Measurements from ENCODE around the gene RFC5.
"Not testable (repeated sequence)": the region's sequence is repeated elsewhere in the genome, so short reads cannot be mapped to it uniquely, and the experiment has no call there.

The RFC5 gene, protein sequence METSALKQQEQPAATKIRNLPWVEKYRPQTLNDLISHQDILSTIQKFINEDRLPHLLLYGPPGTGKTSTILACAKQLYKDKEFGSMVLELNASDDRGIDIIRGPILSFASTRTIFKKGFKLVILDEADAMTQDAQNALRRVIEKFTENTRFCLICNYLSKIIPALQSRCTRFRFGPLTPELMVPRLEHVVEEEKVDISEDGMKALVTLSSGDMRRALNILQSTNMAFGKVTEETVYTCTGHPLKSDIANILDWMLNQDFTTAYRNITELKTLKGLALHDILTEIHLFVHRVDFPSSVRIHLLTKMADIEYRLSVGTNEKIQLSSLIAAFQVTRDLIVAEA

DNA sequence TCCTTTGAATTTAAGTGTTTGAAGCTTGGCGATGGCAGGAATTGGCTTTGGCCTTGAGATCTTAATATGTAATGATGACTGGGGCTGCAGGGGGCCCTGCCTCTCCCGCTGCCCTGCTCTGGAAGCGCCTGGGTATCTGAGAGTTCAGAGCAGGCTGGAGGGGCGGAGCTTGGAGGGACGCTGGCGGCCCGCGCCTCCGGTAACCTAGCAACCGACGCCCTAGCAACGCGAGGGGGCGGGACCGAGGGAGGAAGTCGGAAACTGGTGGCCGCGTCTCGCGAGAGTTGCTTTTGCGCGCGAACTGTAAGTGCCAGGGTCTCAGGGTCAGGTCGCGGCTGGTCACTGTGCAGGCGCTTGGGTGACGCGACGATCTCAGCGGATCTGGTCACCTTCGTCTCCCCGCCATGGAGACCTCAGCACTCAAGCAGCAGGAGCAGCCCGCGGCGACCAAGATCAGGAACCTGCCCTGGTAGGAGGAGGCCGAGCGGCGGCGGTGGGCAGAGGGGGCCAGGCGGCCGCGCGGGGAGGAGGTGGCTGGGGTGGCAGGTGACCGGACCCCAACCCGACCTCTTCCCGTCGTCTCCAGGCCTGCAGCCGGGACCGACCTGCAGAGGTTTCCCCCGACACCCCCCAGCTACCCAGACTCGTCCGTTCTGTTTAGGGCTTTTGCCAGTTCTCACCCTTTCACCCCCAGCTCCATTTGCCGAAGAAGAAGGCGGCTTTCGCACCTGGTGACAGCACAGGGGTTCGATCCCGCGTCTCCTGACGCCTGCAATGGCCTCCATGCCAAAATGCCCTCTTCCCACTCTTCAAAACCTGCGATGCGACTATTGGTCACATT lies at the start of gene RFC5:
TSS of gene RFC5 (plus strand) at position 280 of the 841 bp plus-strand sequence. CDS start at position 405, 125 bp downstream.
- DNase-seq: peak; percentile 99

DNA sequence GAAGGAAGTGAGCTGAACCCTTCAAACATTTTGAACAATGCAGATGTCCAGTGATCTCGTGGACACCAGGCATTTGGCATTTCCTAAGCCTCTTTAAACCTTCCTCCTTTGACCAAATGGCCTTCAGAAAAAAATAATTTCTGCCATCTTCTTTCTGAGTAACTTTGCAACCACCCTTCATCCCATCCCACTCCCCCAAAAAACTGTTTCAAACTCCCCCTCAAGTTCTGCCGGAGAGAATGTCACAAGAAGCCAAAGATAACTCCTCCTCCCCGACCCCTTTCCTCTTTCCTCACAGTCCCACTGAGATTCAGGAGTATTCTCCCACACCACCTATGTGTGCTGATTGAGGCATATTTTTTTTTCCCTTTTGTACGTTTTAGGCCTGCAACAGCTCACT lies 49.5 kb upstream of the RFC5 start:
- DNase-seq: no peak

DNA sequence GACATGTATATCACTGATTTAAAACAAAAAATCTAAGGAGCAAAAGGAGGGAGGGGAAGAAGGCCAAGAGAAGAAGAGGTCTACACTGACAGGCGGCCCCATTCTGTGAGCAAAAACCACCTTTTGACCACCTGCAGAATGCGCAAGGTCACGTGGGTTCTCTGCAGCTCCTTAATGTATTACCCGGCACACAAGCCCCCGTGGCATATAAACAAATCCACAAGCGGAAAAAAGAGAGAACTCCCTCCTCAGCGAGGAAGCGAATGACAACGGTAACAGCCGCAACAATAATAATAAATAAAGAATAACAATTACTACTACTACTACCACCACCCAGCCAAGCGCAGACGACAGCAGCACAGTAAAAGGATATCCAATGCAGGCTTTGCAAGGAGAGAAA lies 49.0 kb upstream of the RFC5 start:
- DNase-seq: no peak

DNA sequence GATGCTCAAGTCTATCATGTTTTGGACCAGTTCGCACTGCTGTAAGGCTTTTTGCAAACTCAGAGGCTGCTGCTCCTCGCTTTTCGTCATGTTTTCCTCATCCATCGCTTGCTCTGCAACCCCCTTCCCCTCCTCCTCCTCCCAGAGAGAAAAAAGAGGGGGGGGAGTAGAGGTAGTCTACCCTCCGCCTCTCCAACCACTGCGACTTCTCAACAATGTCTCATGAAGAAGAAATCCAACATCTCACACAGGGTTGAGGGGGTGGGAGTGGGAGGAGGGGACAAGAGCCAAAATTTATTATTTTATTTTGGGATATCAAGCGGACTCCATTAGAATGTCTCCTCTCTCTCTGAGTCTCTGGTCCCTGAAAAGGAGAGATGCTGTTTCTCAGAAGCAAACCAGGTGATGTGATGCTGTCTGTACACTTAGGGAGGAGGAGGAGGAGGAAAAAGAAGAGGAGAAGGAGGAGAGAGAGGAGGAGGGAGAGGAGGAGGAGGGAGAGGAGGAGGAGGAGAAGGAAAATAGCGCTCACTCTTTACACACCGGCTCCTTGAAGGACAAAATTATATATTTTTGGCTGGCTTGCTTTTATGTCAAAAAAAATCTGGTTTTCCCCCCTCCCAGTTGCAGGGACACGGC lies 48.2 kb upstream of the RFC5 start:
- DNase-seq: no peak

DNA sequence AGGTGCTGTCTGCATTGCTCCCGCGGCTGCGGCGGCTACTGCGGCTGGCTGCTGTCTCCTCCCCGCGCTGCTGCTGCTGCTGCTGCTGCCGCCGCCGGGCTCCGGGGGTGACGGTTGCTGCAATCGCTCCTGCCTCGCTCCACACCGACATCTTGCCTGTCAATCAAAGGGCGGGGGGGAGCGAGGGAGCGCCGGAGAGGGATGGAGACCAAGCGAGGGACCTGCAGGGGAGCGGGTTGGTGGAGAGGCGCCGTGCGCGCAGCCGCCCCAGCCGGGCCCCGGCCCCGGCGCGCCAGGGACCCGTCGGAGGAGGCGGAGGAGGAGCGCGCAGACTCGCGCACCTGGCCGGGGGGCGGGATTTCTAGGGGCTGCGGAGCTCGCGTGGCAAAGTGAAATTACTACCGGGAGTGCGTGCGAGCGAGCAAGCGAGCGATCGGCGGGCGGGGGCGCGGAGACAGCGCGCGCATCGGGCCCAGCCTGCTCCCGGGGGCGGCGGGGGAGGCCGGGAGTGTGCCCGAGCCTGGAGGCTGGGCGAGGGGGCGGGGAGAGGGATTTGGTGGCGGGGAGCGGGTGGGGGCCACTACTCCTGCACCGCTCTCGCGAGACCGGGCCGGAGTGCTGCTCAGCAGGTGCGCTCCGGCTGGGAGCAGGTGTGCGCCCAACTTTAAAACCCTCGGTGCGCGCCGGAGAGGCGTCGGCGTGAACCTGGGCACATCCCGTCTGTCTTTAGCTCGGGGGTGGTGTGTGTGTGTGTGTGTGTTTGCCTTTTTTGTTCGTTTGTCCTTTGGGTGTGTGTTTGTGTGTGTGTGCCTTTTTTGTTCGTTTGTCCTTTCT lies 47.5 kb upstream of the RFC5 start, which contains the start of gene KSR2:
TSS of gene KSR2 (minus strand) at position 165 of the 834 bp plus-strand sequence. CDS start 735 bp downstream, outside the sequence.
- DNase-seq: no peak

DNA sequence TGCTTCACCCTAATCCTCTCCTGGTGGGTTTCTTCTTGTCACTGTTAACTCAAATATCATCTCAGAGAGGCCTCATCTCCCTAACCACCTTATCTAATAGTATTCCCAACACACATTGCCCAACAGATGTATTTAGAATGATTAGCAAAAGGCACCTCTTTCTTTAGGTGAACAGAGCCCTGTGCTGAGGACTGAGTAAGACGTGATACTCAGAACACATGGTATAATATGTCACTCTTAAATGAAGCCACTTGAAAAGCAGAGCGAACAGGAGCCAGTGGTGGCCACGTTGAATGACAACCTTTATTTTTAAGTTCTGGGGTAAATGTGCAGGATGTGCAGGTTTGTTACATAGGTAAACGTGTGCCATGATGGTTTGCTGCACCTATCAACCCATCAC lies 46.2 kb upstream of the RFC5 start:
- no peak for DNase-seq

DNA sequence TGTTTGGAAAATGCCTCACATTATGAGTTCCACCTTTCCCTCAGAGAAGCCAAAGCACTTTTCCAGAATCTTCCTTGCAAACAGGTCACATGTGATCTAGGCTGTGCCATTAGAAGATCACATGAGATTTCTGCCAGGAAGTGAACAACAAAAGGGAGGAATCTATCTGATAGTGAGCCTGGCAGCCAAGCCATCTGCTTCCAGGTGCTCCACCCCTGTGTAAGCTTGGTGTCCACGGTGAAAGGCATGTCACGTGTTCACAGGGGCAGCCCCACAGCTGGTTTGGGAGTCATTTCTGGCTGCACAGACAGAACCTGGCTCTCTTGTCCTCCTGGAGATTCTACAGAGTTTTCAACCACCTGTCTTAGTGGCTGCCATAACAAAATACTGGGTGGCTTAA lies 44.2 kb upstream of the RFC5 start:
- DNase-seq: no peak

DNA sequence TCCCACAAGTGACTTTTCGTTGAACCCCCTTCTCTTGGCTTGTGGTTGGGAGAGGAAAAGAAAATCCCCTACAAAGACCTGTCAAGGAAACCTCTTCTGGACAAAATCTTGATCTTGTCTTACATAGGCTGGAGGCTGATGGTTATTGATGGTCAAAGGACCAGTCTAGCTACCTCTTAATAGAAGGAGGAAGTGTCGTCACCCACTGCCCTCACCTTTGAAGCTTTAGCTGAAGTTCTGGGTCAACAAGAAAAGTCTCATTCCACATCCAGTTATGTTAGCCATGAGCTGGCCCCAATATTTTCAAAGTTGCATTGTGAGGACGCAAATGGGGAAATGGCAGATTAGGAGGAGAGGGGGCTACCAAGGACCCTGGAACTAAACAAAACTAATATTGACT lies 41.5 kb upstream of the RFC5 start:
- DNase-seq: no peak

DNA sequence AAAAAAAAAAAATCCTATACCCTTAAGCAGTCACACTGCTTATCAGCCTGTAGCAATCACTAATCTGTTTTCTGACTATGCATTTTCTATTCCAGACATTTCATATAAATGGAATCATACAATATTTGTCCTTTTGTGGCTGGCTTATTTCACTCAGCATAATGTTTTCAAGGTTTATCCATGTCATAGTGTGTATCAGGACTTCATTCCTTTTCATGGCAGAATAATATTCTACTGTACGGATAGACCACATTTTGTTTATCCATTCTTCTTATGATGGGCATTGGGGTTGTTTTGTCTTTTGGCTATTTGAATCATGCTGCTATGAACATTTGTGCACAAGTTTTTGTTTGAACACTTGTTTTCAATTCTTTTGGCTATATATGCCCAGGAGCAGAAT lies 39.1 kb upstream of the RFC5 start:
- DNase-seq: no peak

DNA sequence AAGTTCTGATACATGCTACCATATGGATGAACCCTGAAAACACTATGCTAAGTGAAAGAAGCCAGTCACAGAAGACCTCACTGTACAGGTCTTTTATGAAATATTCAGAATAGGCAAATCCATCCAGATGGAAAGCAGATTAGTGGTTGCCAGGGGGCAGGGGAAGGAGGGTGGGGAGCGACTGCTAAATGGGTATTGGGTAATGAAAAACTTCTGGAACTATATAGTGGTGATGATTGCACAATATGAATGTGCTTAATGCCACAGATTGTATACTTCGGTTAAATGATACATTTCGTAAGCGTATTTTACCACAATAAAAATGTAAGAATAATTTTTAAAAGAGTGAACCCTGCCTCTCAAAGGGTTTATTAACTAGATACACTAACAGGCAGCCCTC lies 35.9 kb upstream of the RFC5 start:
- no peak for DNase-seq

DNA sequence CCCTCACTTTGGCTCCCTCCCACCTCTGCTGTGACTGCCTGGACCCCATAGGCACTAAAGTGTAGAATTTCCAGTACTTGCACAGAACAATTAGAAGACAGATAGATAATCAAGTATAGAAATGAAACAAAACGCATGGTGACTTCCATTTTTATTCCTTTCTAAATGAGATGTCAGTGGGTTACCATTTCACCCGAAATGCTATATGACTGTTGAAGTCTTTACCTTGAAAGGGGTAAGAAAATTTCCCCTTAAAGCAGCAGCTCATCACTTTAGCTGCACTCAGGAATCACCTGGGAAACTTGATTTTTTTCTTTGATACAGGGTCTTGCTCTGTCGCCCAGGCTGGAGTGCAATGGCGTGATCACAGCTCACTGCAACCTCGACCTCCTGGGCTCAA lies 35.2 kb upstream of the RFC5 start:
- no peak for DNase-seq

DNA sequence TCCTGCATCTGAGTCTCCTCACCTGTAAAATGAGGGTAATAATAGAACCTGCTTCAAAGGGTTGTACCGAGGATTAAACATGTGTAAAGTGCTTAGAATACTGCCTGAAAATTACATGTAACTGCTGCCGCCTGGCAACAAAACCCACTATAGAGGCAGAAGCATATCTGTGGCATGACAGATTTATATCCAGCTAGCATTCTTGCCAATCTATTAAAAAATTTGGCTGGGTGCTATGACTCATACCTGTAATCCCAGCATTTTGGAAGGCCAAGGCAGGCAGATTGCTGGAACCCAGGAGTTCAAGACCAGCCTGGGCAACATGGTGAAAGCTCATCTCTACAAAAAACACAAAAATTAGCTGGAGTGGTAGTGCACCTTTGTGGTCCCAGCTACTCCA lies 31.3 kb upstream of the RFC5 start:
- DNase-seq: no peak

DNA sequence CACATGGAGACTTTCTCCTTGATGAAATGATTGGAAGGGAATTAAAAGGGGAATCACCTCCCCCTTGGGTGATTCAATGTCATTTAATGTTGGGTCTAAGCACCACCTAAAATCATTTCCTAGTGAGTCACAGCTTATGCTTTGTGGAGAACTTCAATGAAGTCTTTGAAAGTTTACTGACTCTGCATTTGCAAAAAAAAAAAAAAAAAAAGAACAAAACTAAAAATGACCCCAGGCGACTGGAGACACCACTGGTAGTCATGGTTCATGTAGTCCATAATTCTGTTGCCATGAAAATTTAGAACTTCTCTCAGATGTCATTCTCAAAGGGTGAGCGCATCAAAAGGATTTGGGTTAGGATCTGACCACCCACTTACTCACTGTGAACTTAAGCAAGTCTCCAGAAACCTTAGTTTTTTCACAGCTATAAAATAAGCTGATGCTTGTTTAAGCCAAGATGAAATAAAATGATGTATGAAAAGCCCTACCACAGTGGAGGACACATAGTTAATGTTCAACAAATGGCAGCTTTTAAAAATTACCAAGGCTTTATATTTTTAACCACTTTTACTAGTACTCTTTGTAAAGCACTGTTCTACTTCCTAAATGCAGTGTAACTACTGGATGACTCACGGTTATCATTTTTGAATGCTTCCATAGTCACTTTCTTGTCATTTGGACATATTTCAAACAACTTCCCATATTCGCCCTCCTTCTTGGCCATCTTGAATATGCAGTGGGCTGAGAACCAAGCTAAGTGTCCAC lies 29.6 kb upstream of the RFC5 start:
- DNase-seq: no peak

DNA sequence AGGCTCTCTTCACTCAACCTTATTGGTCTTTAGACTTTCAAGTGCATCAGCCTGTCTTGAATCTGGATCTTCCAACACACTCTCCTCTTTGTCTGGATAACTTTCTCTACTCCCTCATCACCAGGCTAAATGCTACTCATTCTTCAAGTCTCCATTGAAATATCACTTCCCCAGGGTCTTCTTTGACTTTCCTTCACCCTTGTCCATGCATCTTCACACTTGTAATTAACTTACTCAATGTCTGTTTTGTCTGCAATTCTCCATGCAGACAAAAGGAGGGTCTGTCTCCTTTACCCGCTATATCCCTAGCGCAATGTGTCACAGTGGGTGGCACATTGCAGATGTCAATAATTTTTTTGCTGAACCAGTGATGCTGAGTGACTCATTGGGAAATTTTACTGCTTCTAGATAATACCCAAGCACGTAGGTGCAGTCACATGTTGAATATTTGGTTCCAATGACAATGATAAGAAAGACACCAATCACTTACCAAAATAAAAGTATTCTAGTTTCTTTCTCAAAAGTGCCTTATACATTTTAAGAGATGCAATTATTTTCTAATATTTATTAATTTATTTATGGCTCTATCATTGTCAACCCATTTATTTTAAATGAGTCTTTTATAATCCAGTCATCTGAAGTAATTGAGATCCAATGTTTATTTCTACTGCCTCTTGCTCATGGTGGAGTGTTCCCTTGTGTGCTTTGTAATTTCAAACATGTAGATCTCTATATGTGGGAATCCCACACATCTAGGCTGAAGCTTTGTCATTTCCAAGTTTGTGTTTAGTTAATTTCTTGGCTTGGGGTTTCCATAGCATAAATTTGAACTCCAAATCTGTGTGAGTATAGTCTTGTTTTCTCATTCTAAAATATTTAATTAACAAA lies 21.7 kb upstream of the RFC5 start:
- DNase-seq: no peak

DNA sequence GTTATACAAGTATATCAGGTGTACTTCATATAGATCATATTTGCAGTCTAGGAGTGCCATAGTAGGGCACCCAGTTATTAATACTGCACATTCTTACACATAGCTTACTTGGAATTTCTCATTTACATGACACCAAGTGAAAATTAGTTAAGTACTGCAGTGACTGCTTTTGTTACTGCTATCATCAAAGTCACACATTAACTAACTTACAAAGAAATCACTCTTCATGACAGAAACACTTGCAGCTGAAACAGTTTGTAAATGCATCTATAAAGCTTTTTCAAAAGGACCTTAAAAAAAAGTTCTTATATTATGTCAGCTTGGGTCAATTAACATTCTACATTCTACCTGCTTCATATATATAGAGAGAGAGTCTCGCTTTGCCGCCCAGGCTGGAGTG lies 17.8 kb upstream of the RFC5 start:
- no peak for DNase-seq

DNA sequence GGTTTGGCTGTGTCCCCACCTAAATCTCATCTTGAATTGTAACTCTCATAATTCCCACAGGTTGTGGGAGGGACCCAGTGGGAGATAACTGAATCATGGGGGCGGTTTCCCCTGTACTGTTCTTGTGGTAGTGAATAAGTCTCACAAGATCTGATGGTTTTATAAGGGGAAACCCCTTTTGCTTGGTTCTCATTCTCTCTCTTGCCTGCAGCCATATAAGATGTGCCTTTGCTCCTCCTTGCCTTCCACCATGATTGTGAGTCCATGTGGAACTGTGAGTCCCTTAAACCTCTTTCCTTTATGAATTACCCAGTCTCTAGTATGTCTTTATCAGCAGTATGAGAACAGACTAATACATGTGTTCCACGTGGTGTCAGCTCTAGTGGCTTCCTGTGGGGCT lies 16.7 kb upstream of the RFC5 start:
- not testable (repeated sequence) for DNase-seq

DNA sequence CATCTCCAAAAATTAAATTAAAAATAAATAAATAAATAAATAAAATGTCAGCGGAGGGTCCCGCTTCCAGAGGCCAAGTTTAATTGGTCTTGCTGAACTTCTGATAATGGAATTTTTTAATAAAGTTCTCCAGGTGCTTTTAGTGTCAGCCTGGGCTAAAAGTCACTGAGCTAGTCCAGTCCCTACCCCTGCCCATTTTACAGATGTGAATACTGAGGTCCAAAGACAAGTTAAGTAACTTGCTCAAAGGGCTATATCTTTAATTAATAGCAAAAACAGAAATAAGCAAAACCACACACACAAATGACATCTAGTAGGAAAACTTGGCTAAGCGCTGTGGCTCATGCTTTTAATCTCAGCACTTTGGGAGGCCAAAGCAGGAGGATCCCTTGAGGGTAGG lies 5.6 kb upstream of the RFC5 start:
- no peak for DNase-seq

DNA sequence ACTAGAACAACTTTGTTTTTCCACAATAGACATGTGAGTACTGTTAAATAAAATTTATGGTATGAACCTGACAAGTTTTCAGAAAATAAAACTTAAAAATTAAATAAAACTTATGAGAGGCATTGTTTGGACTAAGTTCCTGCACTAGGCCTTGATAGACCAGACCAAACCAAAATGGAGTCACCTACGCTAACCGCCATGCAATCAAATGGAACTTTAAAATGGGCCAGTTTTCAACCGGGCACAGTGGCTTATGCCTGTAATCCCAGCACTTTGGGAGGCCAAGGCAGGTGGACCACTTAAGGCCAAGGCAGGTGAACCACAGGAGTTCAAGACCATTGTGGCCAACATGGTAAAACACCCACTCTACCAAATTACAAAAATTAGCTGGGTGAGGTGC lies 5.1 kb upstream of the RFC5 start:
- DNase-seq: no peak

DNA sequence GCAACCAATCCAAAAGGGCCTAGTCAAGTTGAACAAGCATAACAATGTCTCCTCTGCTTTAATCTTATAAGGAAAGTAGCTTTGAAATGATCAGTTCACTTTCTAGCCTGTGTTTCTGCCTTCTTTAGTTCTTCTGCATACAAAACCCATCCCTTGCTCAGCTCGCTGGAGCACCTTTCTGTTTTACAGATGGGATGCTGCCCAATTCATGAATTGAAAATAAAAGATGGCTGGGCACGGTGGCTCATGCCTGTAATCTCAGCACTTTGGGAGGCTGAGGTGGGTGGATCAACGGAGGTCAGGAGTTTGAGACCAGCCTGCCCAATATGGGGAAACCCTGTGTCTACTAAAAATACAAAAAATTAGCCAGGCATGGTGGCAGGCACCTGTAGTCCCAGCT lies 4.5 kb upstream of the RFC5 start:
- DNase-seq: no peak

DNA sequence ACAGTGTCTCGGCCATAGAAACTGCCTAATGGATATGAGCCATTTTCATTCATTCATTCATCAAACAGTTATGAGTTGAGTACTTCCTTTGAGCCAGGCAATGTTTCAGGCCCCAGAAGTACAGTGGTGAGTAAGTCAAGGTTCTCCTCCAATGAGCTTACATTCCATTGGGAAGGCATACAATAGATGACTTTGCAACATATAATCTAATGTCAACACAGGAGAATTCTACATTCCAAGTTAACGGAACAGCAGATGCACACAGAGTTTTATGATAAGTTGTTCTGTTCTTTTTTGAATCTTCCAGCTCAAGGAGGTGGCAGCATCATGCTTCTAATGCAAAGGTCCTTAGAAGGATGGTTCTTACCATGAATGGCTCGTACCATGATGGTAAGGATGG lies 3.2 kb upstream of the RFC5 start:
- no peak for DNase-seq

DNA sequence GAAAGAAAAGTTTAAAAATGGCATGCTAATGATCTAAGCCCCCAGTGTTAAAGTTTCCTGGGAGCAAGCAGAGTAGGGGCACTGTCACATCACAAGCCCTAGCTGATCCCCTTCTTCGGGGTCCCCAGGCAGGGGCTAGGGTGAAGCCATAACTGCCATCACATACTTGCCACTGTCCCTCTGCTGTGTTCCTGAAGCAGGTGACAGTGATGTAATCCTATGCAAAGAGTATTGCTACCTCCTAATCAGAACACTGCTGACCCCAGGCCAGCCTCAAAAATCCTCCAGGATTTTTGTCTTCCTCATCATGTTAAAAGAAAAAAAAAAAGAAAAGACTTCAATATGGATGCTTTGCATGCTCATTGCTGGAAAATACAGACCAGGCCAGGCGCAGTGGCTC lies 1.2 kb upstream of the RFC5 start:
- DNase-seq: no peak
